C4-2B (cell line): ENCODE measurements around the gene WRAP73.

Source experiments
- CTCF ChIP-seq: fragments of 450-650 bp; conservative IDR thresholded peaks from 2 replicates; pipeline ENCODE4 v1.5.1; 2017; ENCODE audit warnings: mild to moderate bottlenecking
- ZFX ChIP-seq: fragments of 450-650 bp; IDR thresholded peaks from 2 replicates; pipeline ENCODE4 v1.6.1; 2017

- TF ChIP-seq CTCF (no peak), ZFX (no peak)
Observed at GRCh38 chr1:3698660-3699408, 48.9 kb upstream of the WRAP73 start.
